ENCODE measurements around the gene MED9.

The MED9 gene

GRCh38 chr17:17516941-17517720 is 40.3 kb downstream of the MED9 start:
- DNase-seq (ENCODE audit: low spot score) = no peak

GRCh38 chr17:17518014-17518413 is 41.2 kb downstream of the MED9 start:
- no peak for DNase-seq (ENCODE audit: low spot score)

- no peak for DNase-seq (ENCODE audit: low spot score)
These were observed 42.2 kb downstream of the MED9 start for GRCh38 chr17:17518951-17519350.

GRCh38 chr17:17519886-17520285 is 43.1 kb downstream of the MED9 start:
- DNase-seq (ENCODE audit: low spot score) = no peak

- no peak for DNase-seq (ENCODE audit: low spot score)
These were observed 43.9 kb downstream of the MED9 start for GRCh38 chr17:17520599-17521232.

- no peak for DNase-seq (ENCODE audit: low spot score)
These were observed 46.4 kb downstream of the MED9 start for GRCh38 chr17:17523001-17523730.

- no peak for DNase-seq (ENCODE audit: low spot score)
These were observed 47.1 kb downstream of the MED9 start for GRCh38 chr17:17523731-17524490.

- no peak for DNase-seq (ENCODE audit: low spot score)
These were observed 48.5 kb downstream of the MED9 start for GRCh38 chr17:17525311-17525710.

- no peak for DNase-seq (ENCODE audit: low spot score)
These were observed 49.2 kb downstream of the MED9 start for GRCh38 chr17:17525956-17526355.

- DNase-seq (ENCODE audit: low spot score) = no peak
These were observed 49.6 kb downstream of the MED9 start for GRCh38 chr17:17526369-17526768.

- DNase-seq (ENCODE audit: low spot score) = no peak
These were observed 50.7 kb downstream of the MED9 start for GRCh38 chr17:17527534-17527933.

- DNase-seq (ENCODE audit: low spot score) = no peak
These were observed 51.2 kb downstream of the MED9 start for GRCh38 chr17:17527956-17528500.

- no peak for DNase-seq (ENCODE audit: low spot score)
These were observed 52.2 kb downstream of the MED9 start for GRCh38 chr17:17528696-17529652.

- DNase-seq (ENCODE audit: low spot score) = no peak
These were observed 54.4 kb downstream of the MED9 start for GRCh38 chr17:17531156-17531555.

- DNase-seq (ENCODE audit: low spot score) = no peak
These were observed 56.2 kb downstream of the MED9 start for GRCh38 chr17:17532991-17533390.

- no peak for DNase-seq (ENCODE audit: low spot score)
These were observed 57.2 kb downstream of the MED9 start for GRCh38 chr17:17533901-17534441.

GRCh38 chr17:17535957-17536356 is 59.2 kb downstream of the MED9 start:
- DNase-seq (ENCODE audit: low spot score) = no peak

GRCh38 chr17:17536702-17537101 is 59.9 kb downstream of the MED9 start:
- no peak for DNase-seq (ENCODE audit: low spot score)

GRCh38 chr17:17537311-17538099 is 60.7 kb downstream of the MED9 start:
- no peak for DNase-seq (ENCODE audit: low spot score)

Measured in SW480 (cell line).